Nephron progenitor cell (in vitro differentiated cells): ENCODE measurements around the gene TMPRSS9.

Experiments used
- DNase-seq: peaks from one replicate; pipeline ENCODE4 v3.0.0; 2021
- H3K27ac Mint-ChIP-seq: 2 replicates; pipeline ENCODE4 v1.8.0; 2021; ENCODE audit warnings: mild to moderate bottlenecking, moderate library complexity, mixed read lengths
- H3K27me3 Mint-ChIP-seq: 2 replicates; pipeline ENCODE4 v1.8.0; 2021; ENCODE audit warnings: mild to moderate bottlenecking, low read depth, mixed read lengths; ENCODE audit not compliant: poor library complexity
- H3K36me3 Mint-ChIP-seq: 2 replicates; pipeline ENCODE4 v1.8.0; 2021; ENCODE audit warnings: low read depth, mixed read lengths
- H3K4me1 Mint-ChIP-seq: 2 replicates; pipeline ENCODE4 v1.8.0; 2021; ENCODE audit warnings: mixed read lengths
- H3K4me3 Mint-ChIP-seq: 2 replicates; pipeline ENCODE4 v1.8.0; 2021; ENCODE audit warnings: mild to moderate bottlenecking, moderate library complexity, mixed read lengths
- H3K9me3 Mint-ChIP-seq: 2 replicates; pipeline ENCODE4 v1.8.0; 2021; ENCODE audit warnings: mild to moderate bottlenecking, moderate library complexity, mixed read lengths
- TF ChIP-seq, protein P1 (sequence below): fragments of 200-600 bp; sonication (generic); IDR thresholded peaks from 2 replicates; pipeline ENCODE4 v1.5.0; 2021; ENCODE audit warnings: antibody characterized with exemption

The TMPRSS9 gene

DNA sequence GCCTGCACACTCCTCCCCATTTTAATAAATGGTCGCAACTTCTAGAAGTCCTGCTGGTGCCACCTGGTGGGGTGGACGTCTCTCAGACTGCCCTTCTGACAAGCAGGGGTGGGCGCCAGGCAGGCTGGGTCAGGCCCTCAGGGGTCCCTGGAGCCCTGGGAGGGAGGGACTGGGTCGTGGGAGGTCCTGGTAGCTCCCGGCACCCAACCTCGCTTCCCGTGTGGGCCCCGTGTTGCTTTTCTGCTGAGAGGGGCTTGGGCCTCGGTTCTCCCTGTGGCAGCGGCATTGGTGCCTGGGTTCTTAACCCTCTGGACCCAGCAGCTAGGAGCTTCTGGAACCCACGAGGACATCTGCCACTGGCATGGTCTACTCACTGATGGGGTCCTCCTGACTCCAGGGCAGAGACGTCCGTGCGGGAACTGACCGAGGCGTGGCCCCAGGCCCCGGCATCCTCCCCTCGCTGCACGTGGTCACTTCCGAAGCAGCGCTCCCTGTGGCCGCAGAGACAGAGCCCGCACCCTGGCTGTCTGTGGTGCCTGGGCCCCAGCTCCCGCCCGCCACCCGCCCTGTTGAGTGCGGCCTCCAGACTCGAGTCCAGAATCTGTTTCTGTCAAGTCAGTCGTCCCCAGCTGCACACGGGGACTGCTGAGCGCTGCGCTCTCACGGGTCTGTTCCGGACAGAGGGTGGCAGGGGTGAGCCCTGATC is 6.0 kb upstream of the TMPRSS9 start:
- Mint-ChIP-seq H3K27ac (no peak overlapping the region), H3K4me1 (peaks cover 5% of the 10 kb centered on the region), H3K9me3 (no peaks in the 10 kb centered on the region), H3K27me3 (peaks cover 11% of the 10 kb centered on the region), H3K36me3 (no peaks in the 10 kb centered on the region), H3K4me3 (no peak overlapping the region)
- no peak for DNase-seq
- TF ChIP-seq, protein P1, sequence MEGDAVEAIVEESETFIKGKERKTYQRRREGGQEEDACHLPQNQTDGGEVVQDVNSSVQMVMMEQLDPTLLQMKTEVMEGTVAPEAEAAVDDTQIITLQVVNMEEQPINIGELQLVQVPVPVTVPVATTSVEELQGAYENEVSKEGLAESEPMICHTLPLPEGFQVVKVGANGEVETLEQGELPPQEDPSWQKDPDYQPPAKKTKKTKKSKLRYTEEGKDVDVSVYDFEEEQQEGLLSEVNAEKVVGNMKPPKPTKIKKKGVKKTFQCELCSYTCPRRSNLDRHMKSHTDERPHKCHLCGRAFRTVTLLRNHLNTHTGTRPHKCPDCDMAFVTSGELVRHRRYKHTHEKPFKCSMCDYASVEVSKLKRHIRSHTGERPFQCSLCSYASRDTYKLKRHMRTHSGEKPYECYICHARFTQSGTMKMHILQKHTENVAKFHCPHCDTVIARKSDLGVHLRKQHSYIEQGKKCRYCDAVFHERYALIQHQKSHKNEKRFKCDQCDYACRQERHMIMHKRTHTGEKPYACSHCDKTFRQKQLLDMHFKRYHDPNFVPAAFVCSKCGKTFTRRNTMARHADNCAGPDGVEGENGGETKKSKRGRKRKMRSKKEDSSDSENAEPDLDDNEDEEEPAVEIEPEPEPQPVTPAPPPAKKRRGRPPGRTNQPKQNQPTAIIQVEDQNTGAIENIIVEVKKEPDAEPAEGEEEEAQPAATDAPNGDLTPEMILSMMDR = no peak

GRCh38 chr19:2354670-2355069 is 5.4 kb upstream of the TMPRSS9 start:
- peaks cover 17% of the 10 kb centered on the region for H3K27me3 Mint-ChIP-seq
- no peak for DNase-seq
- peaks cover 7% of the 10 kb centered on the region for H3K4me1 Mint-ChIP-seq
- H3K36me3 Mint-ChIP-seq = no peaks in the 10 kb centered on the region
- no peak overlapping the region for H3K27ac Mint-ChIP-seq
- TF ChIP-seq, protein P1 = no peak
- no peaks in the 10 kb centered on the region for H3K9me3 Mint-ChIP-seq
- H3K4me3 Mint-ChIP-seq = no peak overlapping the region

- Mint-ChIP-seq H3K9me3 (no peaks in the 10 kb centered on the region), H3K36me3 (no peaks in the 10 kb centered on the region), H3K27ac (no peak overlapping the region), H3K4me3 (no peak overlapping the region), H3K4me1 (peaks cover 8% of the 10 kb centered on the region), H3K27me3 (peaks cover 24% of the 10 kb centered on the region)
- TF ChIP-seq, protein P1 = no peak
- DNase-seq = no peak
Measured at GRCh38 chr19:2355168-2356035, 4.7 kb upstream of the TMPRSS9 start.

DNA sequence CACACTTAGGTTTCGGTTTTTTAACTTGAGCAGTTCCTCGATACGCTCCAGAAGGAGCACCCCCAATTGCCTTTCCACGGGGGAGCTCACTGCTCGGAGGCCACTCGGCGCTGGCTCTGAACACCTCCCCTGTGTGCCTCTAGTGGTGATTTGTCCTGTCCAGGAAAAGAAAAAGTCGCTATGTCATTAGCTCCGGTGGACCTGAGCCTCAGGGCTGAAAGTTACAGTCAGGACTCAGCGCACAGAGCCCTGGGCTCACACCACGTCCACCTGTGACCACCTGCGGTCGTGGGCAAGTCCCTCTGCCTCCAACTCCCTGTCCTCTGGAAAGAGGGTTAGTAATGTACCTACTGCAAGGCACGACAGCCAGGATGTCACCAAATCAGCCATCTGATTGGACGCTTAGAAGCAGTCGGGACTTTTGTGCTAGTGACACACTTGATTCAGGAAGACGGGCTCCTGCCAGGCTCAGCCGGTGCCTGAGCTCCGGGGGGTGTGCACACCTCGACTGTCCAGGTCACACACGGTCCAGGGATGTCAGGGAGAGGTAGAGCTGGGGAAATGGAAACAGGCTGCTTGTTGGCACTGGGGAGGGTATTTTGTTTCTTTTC is 3.9 kb upstream of the TMPRSS9 start:
- no peak for DNase-seq
- H3K4me1 Mint-ChIP-seq = peaks cover 11% of the 10 kb centered on the region
- H3K9me3 Mint-ChIP-seq = no peaks in the 10 kb centered on the region
- H3K36me3 Mint-ChIP-seq = no peaks in the 10 kb centered on the region
- H3K27ac Mint-ChIP-seq = no peak overlapping the region
- H3K4me3 Mint-ChIP-seq = no peak overlapping the region
- TF ChIP-seq, protein P1 = no peak
- H3K27me3 Mint-ChIP-seq = peaks cover 29% of the 10 kb centered on the region

DNA sequence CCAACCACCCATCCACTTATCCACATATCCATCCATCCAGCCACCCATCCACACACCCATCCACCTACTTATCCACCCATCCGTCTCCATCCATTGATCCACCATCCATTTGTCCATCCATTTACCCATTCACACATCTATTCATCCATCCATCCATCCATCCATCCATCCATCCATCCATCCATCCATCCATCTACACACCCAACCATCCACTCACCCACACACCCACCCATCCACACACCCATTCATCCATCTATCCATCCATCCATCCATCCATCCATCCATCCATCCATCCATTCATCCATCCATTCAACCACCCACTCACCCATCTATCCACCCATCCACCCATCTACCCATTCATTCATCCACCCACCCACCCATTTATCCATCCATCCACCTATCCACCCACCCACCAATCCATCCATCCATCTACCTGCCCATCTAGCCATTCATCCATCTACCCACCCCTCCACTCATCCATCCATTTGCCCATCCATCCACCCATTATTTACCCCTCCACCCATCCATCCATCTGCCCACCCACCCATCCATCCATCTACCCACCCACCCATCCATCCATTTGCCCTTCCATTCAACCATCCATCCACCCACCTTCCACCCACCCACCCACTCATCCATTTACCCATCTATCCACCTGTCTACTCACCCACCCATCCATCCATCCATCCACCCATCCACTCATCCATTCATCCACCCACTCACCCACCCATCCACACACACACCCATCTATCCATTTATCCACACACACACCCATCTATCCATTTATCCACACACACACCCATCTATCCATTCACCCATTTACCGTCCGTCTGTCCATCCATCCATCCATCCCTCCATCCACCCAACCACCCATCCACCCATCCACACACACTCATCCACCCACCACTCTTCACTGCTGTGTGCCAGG is 2.5 kb upstream of the TMPRSS9 start:
- Mint-ChIP-seq H3K4me1 (peaks cover 11% of the 10 kb centered on the region), H3K27me3 (peaks cover 29% of the 10 kb centered on the region), H3K36me3 (no peaks in the 10 kb centered on the region), H3K4me3 (no peak overlapping the region), H3K9me3 (no peaks in the 10 kb centered on the region), H3K27ac (no peak overlapping the region)
- TF ChIP-seq, protein P1 = no peak
- no peak for DNase-seq
